NCI-H226 (cell line): ENCODE results near the gene POC5.
"Not testable (repeated sequence)": the region's sequence is repeated elsewhere in the genome, so short reads cannot be mapped to it uniquely, and the experiment has no call there.

Experiments
- DNase-seq: peaks from one replicate; pipeline ENCODE4 v3.0.0-alpha.2; 2015

POC5 gene

GRCh38 chr5:75706016-75706415 lies 11.2 kb downstream of the POC5 start:
- DNase-seq: no peak

- no peak for DNase-seq
Observed at GRCh38 chr5:75701856-75702255, 15.4 kb downstream of the POC5 start.

DNA sequence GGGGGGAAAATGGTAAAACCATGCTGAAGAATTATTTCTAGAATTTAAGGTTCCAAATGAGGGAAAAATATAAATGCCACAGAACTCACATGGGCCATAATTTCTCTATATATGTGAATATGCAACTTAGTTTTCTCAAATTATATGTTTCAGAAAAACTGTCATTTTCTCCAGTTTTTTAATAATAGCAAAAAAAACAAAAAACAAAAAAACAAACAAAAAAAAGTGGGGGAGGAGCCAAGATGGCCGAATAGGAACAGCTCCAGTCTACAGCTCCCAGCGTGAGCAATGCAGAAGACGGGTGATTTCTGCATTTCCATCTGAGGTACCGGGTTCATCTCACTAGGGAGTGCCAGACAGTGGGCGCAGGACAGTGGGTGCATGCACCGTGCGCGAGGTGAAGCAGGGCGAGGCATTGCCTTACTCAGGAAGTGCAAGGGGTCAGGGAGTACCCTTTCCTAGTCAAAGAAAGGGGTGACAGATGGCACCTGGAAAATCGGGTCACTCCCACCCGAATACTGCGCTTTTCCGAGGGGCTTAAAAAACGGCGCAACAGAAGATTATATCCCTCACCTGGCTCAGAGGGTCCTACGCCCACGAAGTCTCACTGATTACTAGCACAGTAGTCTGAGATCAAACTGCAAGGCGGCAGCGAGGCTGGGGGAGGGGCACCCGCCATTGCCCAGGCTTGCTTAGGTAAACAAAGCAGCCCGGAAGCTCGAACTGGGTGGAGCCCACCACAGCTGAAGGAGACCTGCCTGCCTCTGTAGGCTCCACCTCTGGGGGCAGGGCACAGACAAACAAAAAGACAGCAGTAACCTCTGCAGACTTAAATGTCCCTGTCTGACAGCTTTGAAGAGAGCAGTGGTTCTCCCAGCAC lies 21.5 kb downstream of the POC5 start:
- not testable (repeated sequence) for DNase-seq

- no peak for DNase-seq
Observed at GRCh38 chr5:75694781-75695180, 22.5 kb downstream of the POC5 start.

GRCh38 chr5:75690669-75691068 lies 26.6 kb downstream of the POC5 start:
- DNase-seq: no peak

GRCh38 chr5:75686480-75686879 lies 30.8 kb downstream of the POC5 start:
- no peak for DNase-seq

- DNase-seq: no peak
Observed at GRCh38 chr5:75685141-75685540, 32.1 kb downstream of the POC5 start.

DNA sequence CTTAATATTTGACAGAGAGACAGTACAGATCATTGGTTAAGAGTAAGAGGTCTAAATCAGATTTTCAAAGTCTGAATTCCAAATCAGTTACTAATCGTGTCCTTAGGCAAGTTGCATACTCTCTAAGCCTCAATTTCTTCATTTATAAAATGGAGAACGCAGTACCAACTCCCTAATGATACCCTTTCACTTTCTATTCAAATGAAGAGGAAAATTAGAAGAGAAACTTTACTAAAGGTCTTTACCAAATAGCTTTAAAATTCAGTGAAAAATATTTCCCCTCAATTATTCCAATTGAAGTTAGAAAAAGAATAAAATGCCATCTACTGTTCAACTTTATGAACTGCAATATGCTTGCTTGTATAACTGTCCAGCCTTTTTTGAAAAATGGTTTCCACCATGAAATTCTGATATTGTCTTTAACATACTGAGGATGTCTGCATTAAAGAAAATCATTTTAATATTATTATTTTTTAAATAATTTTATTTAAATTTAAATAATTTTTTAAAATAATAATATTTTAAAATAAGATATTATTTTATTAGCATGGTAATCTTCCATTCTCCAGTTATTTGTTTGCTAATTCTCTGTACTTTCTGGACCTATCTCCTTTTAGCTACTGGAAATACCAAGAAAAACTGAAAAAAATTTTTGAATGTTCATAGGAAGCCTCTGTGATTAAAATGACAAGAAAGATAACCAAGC lies 36.0 kb downstream of the POC5 start:
- DNase-seq: peak; percentile 36

DNA sequence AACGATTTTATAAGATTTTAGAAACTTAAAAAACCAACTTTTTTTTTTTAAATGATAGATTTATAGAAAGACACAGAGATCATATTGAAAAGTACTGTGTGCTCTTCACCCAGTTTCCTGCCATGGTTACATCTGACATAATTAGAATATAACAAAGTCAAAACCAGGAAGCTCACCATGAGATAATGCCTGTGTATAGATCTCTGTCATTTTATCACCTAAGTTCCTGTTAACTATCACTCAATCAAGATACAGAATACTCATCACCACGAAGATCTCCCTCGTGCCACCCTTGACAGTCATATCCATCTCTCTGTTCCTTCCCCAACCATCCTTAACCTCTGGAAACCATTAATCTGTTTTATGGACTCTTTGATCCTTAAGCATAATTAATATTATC lies 39.1 kb downstream of the POC5 start:
- no peak for DNase-seq

- no peak for DNase-seq
Observed at GRCh38 chr5:75677607-75678006, 39.6 kb downstream of the POC5 start.

DNA sequence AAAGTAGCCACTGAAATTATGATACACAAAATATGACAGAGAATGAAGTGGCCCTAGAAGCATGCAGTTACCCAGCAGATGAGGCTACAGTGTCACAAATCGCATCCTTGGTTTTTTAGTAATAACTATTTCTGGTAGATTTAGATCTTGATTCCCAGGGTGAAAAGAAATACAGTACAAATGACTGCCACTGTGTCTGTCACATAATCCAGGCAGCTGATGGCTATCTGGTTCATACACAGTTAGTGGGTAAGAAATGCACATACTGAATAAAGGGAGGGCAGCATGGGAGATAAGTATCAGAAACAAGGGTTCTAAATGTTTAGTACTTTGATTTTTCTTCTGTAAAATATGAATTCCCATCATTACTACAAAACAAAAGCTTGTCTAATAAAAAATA lies 41.5 kb downstream of the POC5 start:
- DNase-seq: no peak

- DNase-seq: no peak
Observed at GRCh38 chr5:75672616-75673015, 44.6 kb downstream of the POC5 start.

GRCh38 chr5:75671506-75671905 lies 45.7 kb downstream of the POC5 start:
- DNase-seq: no peak

DNA sequence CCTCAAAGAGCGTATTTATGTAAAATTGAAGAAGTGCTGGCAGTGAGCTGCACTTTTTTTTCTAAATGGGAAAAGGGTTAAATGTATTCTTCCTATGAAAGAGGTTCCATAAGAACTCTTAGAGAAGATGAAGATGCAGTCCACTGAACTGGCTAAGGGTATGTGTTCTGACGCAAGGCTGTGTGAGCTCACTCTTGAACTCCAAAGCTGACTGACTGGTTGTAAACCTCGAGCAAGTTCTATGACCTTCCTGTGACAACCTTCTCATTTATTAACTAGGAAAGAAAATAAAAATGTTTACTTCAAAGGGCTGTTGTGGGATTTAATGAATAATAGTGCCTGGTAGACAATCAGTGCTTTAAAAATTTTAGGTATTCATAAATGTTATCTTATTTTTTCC lies 46.7 kb downstream of the POC5 start:
- DNase-seq: no peak

- DNase-seq: peak; percentile 72
Observed at GRCh38 chr5:75668977-75669689, 48.1 kb downstream of the POC5 start.

DNA sequence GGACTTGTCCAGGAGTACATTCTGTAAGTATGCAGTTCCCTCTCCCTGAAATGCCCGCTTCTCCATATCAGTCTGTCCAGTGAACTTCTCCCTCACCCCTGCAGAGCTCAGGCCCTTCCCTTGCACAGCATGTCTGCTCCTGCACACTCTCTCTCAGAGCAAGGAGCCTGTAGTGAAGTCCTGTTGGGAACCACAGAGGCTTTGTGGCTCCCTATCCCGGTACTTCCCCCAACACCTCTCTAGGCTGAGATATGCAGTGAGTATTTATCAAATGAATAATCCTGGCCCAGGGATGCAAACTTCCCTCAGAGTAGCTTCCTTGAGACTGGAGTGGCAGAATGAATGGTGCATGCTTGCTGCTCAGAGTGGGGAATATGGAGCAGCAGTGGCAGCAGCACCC lies 48.8 kb downstream of the POC5 start:
- peak; percentile 63 for DNase-seq

DNA sequence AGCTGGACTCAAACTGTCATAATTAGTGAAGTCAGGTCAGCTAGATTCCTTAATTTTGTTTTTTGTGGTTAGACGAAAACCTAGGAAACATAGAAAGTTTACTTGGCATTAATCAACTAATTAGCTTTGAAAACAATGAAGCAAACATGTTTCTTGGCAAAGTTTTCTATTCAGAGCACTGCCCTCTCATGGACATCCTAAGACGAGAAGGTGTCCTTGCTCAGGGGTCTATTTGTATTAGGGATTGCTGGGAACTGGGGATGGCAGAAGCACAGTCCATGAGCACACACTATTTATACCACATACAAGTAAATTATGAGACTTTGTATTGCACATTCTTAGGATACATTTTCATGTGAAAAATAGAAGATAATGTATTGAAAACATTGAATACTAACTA lies 49.7 kb downstream of the POC5 start:
- DNase-seq: no peak

- DNase-seq: no peak
Observed at GRCh38 chr5:75666801-75667200, 50.4 kb downstream of the POC5 start.

DNA sequence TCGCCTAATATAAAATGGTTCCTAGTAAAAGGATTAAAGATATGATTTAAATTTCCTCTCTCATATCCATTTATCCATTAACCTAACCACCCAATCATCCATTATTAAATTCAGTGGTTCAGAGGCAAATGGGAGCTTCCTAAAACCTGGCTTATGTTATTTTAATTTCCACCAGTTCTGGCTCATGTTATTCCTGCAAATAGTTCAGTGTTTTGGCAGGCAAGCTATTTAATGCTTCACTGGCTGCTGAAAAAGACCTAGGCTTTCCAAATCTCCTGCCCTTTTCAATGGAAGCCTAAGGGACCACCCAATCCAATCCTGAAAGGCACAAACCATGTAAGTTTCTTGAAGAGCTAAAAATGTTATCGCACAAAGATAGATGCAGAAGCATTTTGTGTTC lies 52.3 kb downstream of the POC5 start:
- no peak for DNase-seq

GRCh38 chr5:75663579-75664284 lies 53.5 kb downstream of the POC5 start:
- DNase-seq: no peak

DNA sequence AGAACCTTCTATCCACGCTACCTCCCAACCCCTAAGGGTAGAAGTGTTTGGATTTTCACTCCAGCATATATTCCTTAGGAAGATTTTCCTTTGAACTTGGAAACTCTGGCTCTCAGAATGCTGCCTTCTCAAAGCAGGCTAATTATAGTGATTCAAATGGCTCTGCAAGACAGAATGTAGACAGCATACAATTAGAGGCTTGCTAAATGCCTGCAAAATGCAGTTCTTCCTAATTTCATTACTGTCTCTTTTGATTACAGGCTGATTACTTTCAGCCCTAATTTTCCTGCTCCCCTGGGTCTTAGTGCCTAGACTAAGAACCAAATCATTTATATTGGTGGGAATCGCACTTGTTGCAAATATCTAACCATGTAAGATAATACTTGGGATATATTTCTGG lies 55.2 kb downstream of the POC5 start:
- DNase-seq: no peak

DNA sequence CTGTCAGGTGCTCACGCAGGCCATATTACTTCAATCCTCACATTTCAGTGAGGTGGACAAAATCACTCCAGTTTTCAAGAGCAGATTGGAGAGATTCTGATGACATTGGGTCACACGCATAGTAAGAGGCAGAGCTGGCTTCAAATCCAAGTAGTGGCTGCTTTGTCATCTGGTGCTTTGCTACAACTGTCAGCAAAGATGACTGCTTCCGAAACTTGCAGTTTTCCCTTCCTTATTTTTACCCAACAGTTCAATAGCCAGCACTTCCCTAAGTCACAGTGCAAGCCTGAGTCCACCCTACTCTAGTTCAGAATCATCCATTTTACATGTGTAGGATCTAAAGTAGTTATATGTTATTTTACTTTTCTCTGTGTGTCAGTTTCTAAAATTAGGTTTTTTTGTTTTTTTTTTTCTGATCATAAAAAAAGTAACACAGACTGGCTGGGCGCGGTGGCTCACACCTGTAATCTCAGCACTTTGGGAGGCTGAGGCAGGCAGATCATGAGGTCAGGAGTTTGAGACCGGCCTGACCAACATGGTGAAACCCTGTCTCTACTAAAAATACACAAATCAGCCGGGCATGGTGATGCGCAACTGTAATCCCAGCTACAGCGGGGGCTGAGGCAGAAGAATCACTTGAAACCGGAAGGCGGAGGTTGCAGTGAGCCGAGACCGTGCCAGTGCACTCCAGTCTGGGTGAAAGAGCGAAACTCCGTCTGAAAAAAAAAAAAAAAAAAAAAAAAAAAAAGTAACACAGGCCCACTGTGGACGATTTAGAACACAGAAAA lies 56.4 kb downstream of the POC5 start:
- no peak for DNase-seq
